ENCODE data around the gene ABHD3.

The ABHD3 gene

DNA sequence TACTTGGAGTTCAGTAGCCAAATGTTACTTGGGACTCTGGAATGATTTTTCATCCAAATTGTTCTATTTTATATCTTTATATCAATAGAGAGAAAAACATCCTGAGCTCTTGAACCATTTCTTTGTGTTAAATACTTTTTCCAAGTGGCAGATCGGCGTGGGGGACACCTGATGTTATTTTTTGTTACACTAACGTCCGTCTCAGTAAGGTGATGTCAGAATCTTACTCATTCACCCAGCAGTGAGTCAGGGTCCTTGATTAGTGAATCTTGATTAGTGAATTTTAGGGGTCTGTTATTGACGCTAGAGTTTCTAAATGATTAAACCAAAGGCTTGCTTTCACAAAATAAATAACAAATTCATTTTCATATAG lies 37.7 kb upstream of the ABHD3 start:
- WGBS (ENCODE audit: extremely low coverage, insufficient coverage, low lambda C conversion rate) = no CpG with 5 or more reads among the region's 5 CpGs
- H3K27ac ChIP-seq (ENCODE audit: low read depth, low read length) = no peak overlapping the region

DNA sequence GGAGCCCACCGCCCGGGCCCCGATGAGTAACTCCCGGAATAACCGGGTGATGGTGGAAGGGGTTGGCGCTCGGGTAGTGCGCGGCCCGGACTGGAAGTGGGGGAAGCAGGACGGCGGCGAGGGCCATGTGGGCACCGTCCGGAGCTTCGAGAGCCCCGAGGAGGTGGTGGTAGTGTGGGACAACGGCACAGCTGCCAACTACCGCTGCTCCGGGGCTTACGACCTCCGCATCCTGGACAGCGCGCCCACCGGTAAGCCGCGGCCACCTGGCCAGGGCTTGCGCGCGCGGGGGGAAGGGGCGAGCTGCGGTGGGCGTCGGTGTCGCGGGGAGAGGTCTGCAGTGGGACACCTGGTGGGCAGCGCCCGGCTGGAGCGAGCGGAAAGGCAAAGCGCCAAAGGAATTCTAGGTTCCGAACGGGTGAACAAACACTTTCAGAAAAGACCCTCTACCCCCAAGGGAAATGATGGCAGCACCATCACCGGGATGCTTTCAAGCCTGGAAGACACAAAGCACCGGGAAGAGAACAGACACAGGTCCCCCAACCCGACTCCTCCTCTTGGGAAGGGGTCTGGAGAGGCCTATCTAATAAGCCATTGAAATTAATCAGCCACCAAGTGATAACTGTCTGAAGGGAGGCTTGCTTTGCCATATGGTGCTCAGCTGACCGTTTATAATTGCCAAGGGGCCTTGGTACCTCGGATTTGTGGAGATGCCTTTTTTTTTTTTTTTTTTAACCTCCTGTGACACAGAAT lies 37.2 kb upstream of the ABHD3 start:
- H2BK120ac ChIP-seq (ENCODE audit: low read depth, low read length) = no peak overlapping the region
- H4K5ac ChIP-seq (ENCODE audit: low read length) = no peak overlapping the region
- no peaks in the 10 kb centered on the region for H3K4me1 ChIP-seq (ENCODE audit: control insufficient read depth, low read depth, low read length)
- no CpG with 5 or more reads among the region's 49 CpGs for WGBS (ENCODE audit: extremely low coverage, insufficient coverage, low lambda C conversion rate)
- peak overlapping the region; percentile 90 for H3K27ac ChIP-seq (ENCODE audit: low read depth, low read length)
- no peak overlapping the region for H2AK5ac ChIP-seq (ENCODE audit: low read length)
- H3K18ac ChIP-seq (ENCODE audit: low read length) = peak overlapping the region; percentile 94
- peaks cover 2% of the 10 kb centered on the region for H3K79me1 ChIP-seq (ENCODE audit: low read length)
- peak overlapping the region; percentile 73 for H3K56ac ChIP-seq (ENCODE audit: low read length)
- no peak overlapping the region for H2BK5ac ChIP-seq (ENCODE audit: low read length)
- no peaks in the 10 kb centered on the region for H3K27me3 ChIP-seq (ENCODE audit: insufficient read depth, low read length, poor library complexity)
- peak overlapping the region; percentile 83 for H3K4me2 ChIP-seq (ENCODE audit: low read length)
- peak; percentile 54 for DNase-seq
- H4K8ac ChIP-seq (ENCODE audit: low read depth, low read length) = no peak overlapping the region
- H3K4me3 ChIP-seq (ENCODE audit: low read length) = peak overlapping the region; percentile 28
- peak overlapping the region; percentile 96 for H3K4ac ChIP-seq (ENCODE audit: low read depth, low read length)
- no peaks in the 10 kb centered on the region for H3K36me3 ChIP-seq (ENCODE audit: control insufficient read depth, insufficient read depth, low read length)
- H3K23ac ChIP-seq (ENCODE audit: low read length) = no peak overlapping the region
- peaks cover 36% of the 10 kb centered on the region for H3K79me2 ChIP-seq (ENCODE audit: control insufficient read depth, insufficient read depth, low read length)
- no peak overlapping the region for H2BK15ac ChIP-seq (replicated peaks; ENCODE audit: low read depth)
- H3K9ac ChIP-seq (ENCODE audit: low read length) = peak overlapping the region; percentile 62

More for the DNA sequence above, 37.7 kb upstream of the ABHD3 start:
- Histone ChIP-seq H3K79me1 (ENCODE audit: low read length) (peaks cover 4% of the 10 kb centered on the region), H3K27me3 (ENCODE audit: insufficient read depth, low read length, poor library complexity) (no peaks in the 10 kb centered on the region), H2AK5ac (ENCODE audit: low read length) (no peak overlapping the region), H3K9ac (ENCODE audit: low read length) (peak overlapping the region; percentile 62), H4K5ac (ENCODE audit: low read length) (no peak overlapping the region), H4K8ac (ENCODE audit: low read depth, low read length) (no peak overlapping the region), H3K4me2 (ENCODE audit: low read length) (peak overlapping the region; percentile 83), H2BK15ac (replicated peaks; ENCODE audit: low read depth) (no peak overlapping the region), H2BK120ac (ENCODE audit: low read depth, low read length) (no peak overlapping the region), H2BK5ac (ENCODE audit: low read length) (no peak overlapping the region), H3K36me3 (ENCODE audit: control insufficient read depth, insufficient read depth, low read length) (no peaks in the 10 kb centered on the region), H3K4ac (ENCODE audit: low read depth, low read length) (no peak overlapping the region), H3K18ac (ENCODE audit: low read length) (no peak overlapping the region), H3K4me1 (ENCODE audit: control insufficient read depth, low read depth, low read length) (no peaks in the 10 kb centered on the region), H3K4me3 (ENCODE audit: low read length) (peak overlapping the region; percentile 28), H3K23ac (ENCODE audit: low read length) (no peak overlapping the region), H3K56ac (ENCODE audit: low read length) (peak overlapping the region; percentile 73), H3K79me2 (ENCODE audit: control insufficient read depth, insufficient read depth, low read length) (peaks cover 40% of the 10 kb centered on the region)
- DNase-seq = peak; percentile 22

DNA sequence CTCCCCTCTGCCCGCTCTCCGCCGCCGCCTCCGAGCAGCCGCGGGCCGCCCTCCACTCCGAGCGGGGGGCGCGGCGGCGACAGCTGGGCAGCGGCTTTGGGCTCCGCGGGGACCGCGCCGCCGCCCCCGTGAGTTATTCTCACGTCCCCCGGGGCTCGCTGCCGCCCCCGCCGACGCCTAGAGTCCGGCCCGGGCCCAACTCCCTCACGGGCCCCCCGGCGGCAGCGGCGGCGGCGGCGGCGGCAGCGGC lies 36.7 kb upstream of the ABHD3 start:
- peak overlapping the region; percentile 94 for H3K18ac ChIP-seq (ENCODE audit: low read length)
- H3K23ac ChIP-seq (ENCODE audit: low read length) = no peak overlapping the region
- H3K79me1 ChIP-seq (ENCODE audit: low read length) = peaks cover 2% of the 10 kb centered on the region
- peaks cover 31% of the 10 kb centered on the region for H3K79me2 ChIP-seq (ENCODE audit: control insufficient read depth, insufficient read depth, low read length)
- no peak overlapping the region for H4K8ac ChIP-seq (ENCODE audit: low read depth, low read length)
- H3K4ac ChIP-seq (ENCODE audit: low read depth, low read length) = peak overlapping the region; percentile 96
- H4K5ac ChIP-seq (ENCODE audit: low read length) = no peak overlapping the region
- DNase-seq = no peak
- H2AK5ac ChIP-seq (ENCODE audit: low read length) = no peak overlapping the region
- peak overlapping the region; percentile 28 for H3K4me3 ChIP-seq (ENCODE audit: low read length)
- H3K36me3 ChIP-seq (ENCODE audit: control insufficient read depth, insufficient read depth, low read length) = no peaks in the 10 kb centered on the region
- no peaks in the 10 kb centered on the region for H3K27me3 ChIP-seq (ENCODE audit: insufficient read depth, low read length, poor library complexity)
- no peak overlapping the region for H2BK15ac ChIP-seq (replicated peaks; ENCODE audit: low read depth)
- H2BK5ac ChIP-seq (ENCODE audit: low read length) = no peak overlapping the region
- H3K4me2 ChIP-seq (ENCODE audit: low read length) = no peak overlapping the region
- no CpG with 5 or more reads among the region's 41 CpGs for WGBS (ENCODE audit: extremely low coverage, insufficient coverage, low lambda C conversion rate)
- H3K9ac ChIP-seq (ENCODE audit: low read length) = peak overlapping the region; percentile 62
- H3K56ac ChIP-seq (ENCODE audit: low read length) = peak overlapping the region; percentile 73
- peak overlapping the region; percentile 90 for H3K27ac ChIP-seq (ENCODE audit: low read depth, low read length)
- H2BK120ac ChIP-seq (ENCODE audit: low read depth, low read length) = no peak overlapping the region
- no peaks in the 10 kb centered on the region for H3K4me1 ChIP-seq (ENCODE audit: control insufficient read depth, low read depth, low read length)

DNA sequence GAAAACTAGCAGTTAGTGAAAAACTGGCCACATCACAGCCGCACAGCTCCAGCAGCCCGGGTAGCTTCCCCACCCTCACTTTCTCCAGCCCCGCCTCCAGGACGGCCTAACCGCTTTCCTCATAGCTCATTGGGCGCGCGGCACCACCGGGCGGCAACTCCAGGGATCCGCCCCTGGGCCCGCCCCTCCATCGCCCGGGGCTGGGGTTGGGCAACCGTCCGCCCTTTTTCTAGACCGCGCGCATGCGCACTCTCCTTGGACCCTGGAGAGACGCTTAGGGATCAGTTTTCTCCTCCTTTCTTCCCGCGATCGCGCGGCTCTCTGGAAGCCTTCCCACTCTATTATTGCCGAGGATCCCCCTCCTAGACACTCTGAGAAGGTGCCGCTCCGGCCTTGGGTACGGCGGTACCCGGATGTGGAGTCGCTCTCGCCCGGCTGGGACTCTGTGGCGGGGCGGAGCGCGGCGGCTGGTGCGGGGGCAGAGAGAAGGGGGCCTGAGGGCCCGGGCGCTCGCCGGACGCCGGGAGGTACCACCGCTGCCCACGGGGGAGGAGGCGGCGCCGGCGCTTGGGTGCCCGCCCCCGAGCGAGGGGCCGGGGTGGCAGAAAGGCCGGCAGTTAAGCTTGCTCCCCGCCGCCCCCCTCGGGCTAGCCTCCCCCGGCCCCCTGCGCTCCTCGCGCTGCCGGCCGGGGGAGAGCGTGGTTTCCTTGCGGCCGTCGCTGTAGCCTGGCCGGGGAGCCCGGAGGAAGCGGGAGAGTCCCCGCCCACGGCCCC lies 36.2 kb upstream of the ABHD3 start, which contains the start of gene MIB1:
MIB1 (plus strand) TSS at position 255 of the 774 bp plus-strand sequence. CDS start 792 bp downstream, outside the sequence.
- H4K8ac ChIP-seq (ENCODE audit: low read depth, low read length) = peak within 1 kb of the TSS; percentile 59
- H3K4ac ChIP-seq (ENCODE audit: low read depth, low read length) = peak within 1 kb of the TSS; percentile 96
- peak within 1 kb of the TSS; percentile 83 for H3K4me2 ChIP-seq (ENCODE audit: low read length)
- no peak within 1 kb of the TSS for H3K23ac ChIP-seq (ENCODE audit: low read length)
- peak within 1 kb of the TSS; percentile 28 for H3K4me3 ChIP-seq (ENCODE audit: low read length)
- H4K5ac ChIP-seq (ENCODE audit: low read length) = no peak within 1 kb of the TSS
- H3K9ac ChIP-seq (ENCODE audit: low read length) = peak within 1 kb of the TSS; percentile 62
- no peak within 1 kb of the TSS for H2BK15ac ChIP-seq (replicated peaks; ENCODE audit: low read depth)
- no peak within 1 kb of the TSS for H2BK5ac ChIP-seq (ENCODE audit: low read length)
- peak within 1 kb of the TSS; percentile 90 for H3K27ac ChIP-seq (ENCODE audit: low read depth, low read length)
- peaks cover 2% of the 10 kb centered on the region for H3K79me1 ChIP-seq (ENCODE audit: low read length)
- no peaks in the 10 kb centered on the region for H3K4me1 ChIP-seq (ENCODE audit: control insufficient read depth, low read depth, low read length)
- no CpG with 5 or more reads among the region's 76 CpGs for WGBS (ENCODE audit: extremely low coverage, insufficient coverage, low lambda C conversion rate)
- peak within 1 kb of the TSS; percentile 73 for H3K56ac ChIP-seq (ENCODE audit: low read length)
- H3K79me2 ChIP-seq (ENCODE audit: control insufficient read depth, insufficient read depth, low read length) = peaks cover 28% of the 10 kb centered on the region
- H3K27me3 ChIP-seq (ENCODE audit: insufficient read depth, low read length, poor library complexity) = no peaks in the 10 kb centered on the region
- H2BK120ac ChIP-seq (ENCODE audit: low read depth, low read length) = no peak within 1 kb of the TSS
- no peaks in the 10 kb centered on the region for H3K36me3 ChIP-seq (ENCODE audit: control insufficient read depth, insufficient read depth, low read length)
- H2AK5ac ChIP-seq (ENCODE audit: low read length) = no peak within 1 kb of the TSS
- peak; percentile 99 for DNase-seq
- H3K18ac ChIP-seq (ENCODE audit: low read length) = peak within 1 kb of the TSS; percentile 94

DNA sequence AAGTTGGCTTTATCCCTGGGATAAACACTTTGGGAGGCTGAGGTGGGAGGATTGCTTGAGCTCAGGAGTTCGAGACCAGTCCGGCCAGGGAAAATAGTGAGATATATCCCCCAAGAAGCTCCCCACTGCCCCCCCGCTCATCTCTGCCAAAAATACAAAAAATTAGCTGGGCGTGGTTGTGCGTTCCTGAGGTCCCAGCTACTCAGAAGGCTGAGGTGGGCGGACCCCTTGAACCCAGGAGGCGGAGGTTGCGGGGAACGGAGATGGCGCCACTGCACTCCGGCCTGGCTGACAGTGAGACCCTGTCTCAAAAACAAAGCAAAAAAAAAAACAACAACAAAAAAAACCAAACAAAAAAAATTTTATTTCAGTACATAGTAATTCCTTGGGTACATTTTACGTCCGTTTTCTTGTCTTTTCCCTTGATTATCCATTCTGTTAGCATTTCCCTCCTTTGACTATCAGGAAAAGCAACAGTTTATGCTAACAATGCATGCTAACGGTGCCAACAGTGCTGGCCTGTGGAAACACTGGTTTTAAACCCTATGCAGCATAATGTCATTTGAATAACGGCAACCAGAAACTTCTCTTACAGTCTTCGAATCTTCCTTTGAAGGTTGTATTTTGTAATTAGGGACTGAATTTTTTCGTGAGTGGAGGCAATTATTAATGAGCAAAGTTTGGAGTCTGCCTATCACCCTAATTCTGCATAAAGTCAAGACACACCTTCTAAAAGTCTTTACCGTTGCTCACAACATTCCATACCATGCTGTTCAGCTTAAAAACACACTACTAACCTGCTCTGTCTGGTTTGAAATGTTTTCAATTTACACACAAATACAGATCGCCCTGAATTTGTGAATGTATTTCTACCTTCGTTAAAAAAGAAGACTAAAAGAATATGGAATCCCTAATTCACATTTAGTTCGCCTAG lies 35.3 kb upstream of the ABHD3 start:
- WGBS (ENCODE audit: extremely low coverage, insufficient coverage, low lambda C conversion rate) = no CpG with 5 or more reads among the region's 21 CpGs
- Histone ChIP-seq H3K27ac (ENCODE audit: low read depth, low read length) (peak overlapping the region; percentile 20), H3K4me1 (ENCODE audit: control insufficient read depth, low read depth, low read length) (no peaks in the 10 kb centered on the region)

More for the DNA sequence above, 35.3 kb upstream of the ABHD3 start:
- Histone ChIP-seq H4K5ac (ENCODE audit: low read length) (no peak overlapping the region), H3K4me2 (ENCODE audit: low read length) (no peak overlapping the region), H4K8ac (ENCODE audit: low read depth, low read length) (no peak overlapping the region), H3K4me3 (ENCODE audit: low read length) (no peak overlapping the region), H3K79me1 (ENCODE audit: low read length) (peaks cover 2% of the 10 kb centered on the region), H3K79me2 (ENCODE audit: control insufficient read depth, insufficient read depth, low read length) (peaks cover 21% of the 10 kb centered on the region), H2BK15ac (replicated peaks; ENCODE audit: low read depth) (no peak overlapping the region), H2AK5ac (ENCODE audit: low read length) (no peak overlapping the region), H3K56ac (ENCODE audit: low read length) (peak overlapping the region; percentile 3), H3K36me3 (ENCODE audit: control insufficient read depth, insufficient read depth, low read length) (no peaks in the 10 kb centered on the region), H3K23ac (ENCODE audit: low read length) (no peak overlapping the region), H3K18ac (ENCODE audit: low read length) (no peak overlapping the region), H2BK120ac (ENCODE audit: low read depth, low read length) (no peak overlapping the region), H3K4ac (ENCODE audit: low read depth, low read length) (no peak overlapping the region), H3K27me3 (ENCODE audit: insufficient read depth, low read length, poor library complexity) (no peaks in the 10 kb centered on the region), H2BK5ac (ENCODE audit: low read length) (no peak overlapping the region), H3K9ac (ENCODE audit: low read length) (peak overlapping the region; percentile 35)
- DNase-seq = no peak

Measured in mesendoderm (in vitro differentiated cells).